ENCODE measurements around the gene MTAP.

Gene MTAP

GRCh38 chr9:21852754-21853153 is 50.3 kb downstream of the MTAP start:
- no peak for DNase-seq (ENCODE audit: low read depth)

- DNase-seq (ENCODE audit: low read depth): no peak
Measured at GRCh38 chr9:21853414-21853813, 51.0 kb downstream of the MTAP start.

GRCh38 chr9:21854119-21854518 is 51.7 kb downstream of the MTAP start:
- DNase-seq (ENCODE audit: low read depth): no peak

- DNase-seq (ENCODE audit: low read depth): peak; percentile 49
Measured at GRCh38 chr9:21854594-21854993, 52.2 kb downstream of the MTAP start.

DNA sequence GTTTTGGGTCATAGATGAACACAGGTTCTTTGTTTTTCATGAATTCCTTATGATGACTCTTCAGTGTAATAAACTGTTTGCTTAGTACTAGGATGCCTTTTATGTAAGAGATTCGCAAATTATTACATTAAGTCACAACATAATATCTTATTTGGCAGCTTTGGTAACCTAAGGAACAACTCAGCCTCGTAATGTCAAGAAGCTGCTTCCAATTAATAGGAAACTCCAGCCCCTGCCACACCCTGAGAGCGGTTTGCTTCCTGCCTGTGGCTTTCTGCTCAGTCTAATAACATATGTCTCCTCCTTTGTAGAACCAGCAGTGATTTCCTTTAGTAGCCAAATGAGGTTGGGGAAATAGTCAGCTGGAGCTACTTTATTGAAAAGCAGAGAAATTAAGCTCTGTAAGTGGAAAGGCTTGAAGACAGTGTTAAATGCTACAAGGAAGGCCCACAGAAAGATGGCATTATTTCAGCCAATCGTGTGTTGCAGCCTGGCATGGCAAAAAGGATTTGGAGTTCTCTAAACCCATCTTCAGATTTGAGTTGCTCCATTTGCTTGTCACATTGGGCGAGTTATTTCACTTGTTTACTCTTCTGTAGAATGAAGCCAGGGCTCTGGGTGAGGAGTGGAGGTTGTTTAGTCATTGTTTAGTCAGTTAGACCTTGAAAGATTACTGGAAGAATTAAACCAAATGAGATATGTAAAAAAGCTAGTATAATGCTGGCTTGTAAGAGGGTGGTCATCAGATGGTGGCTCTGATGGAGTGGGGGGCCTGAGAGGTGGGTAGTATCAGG is 54.1 kb downstream of the MTAP start:
- peak; percentile 77 for DNase-seq (ENCODE audit: low read depth)

GRCh38 chr9:21862871-21863270 is 60.4 kb downstream of the MTAP start:
- DNase-seq (ENCODE audit: low read depth): no peak

DNA sequence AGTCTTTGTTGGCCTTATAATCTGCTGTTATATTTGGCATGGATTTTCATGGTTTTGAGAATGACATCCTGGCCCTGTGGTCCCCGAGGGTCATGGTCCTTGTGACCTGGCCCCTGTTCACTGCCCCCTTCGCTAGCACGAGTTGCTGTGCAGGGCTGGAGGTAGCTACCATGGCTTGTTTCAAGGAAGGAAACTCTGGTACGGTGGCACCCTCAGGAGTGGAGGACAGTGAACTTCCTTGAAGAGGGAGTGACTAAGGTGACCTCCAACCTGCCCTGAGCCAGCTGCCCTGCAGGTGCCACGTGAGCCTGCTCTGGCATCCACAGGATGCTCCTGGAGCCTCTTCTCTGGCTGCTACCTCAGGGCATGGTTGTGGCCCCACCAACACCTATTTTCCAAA is 62.1 kb downstream of the MTAP start:
- no peak for DNase-seq (ENCODE audit: low read depth)

- no peak for DNase-seq (ENCODE audit: low read depth)
Measured at GRCh38 chr9:21866302-21866701, 63.9 kb downstream of the MTAP start.

DNA sequence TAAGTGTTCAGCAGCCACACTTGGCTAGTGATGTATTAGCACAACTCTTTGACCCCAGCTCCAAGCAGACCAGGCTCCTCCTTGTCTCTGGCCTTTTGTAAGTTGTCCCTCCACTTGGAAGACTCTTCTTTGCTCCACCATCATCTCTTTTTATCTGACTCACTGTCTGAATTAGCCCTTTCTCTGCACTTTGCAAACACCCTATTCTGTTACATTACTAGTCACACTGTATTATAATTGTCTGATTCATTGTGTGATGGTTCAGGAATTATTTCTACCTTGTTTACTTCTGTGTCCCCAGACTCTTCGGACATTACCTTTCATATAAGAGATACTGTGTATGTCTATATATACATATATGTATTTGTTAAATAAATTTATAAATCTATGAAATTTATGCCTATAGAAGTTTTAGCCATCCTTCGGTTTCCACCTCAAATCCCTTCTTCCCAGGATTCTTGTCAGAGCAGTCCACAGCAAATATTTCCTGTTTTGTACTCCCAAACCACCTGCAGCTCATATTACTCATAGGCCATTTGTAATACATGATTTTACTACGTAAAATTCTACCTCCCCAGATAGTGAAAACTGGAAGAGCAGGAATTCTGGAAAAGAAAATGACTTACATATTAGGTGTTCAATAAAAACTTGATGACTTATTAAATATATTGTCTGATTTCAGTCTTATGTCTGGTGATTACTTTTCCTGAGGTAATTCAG is 69.0 kb downstream of the MTAP start:
- no peak for DNase-seq (ENCODE audit: low read depth)

DNA sequence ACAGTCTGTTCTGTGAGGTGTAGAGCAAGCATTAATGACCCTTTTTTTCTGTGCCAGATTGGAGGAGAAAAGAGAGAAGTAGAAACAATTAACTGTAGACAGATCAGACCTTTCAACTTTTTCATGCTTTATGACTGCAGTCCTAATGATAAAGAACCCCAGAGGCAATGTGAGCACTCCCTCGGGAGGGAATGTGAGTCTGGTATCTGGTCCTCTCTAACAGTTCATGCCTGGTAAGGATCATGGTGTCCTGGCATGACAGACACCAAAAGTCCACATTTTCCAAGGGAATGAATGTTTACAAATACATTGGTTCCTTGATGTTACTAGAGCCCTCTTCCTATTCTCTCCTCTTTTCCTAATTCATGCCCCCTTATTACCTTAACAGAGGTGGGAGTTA is 70.3 kb downstream of the MTAP start:
- DNase-seq (ENCODE audit: low read depth): no peak

DNA sequence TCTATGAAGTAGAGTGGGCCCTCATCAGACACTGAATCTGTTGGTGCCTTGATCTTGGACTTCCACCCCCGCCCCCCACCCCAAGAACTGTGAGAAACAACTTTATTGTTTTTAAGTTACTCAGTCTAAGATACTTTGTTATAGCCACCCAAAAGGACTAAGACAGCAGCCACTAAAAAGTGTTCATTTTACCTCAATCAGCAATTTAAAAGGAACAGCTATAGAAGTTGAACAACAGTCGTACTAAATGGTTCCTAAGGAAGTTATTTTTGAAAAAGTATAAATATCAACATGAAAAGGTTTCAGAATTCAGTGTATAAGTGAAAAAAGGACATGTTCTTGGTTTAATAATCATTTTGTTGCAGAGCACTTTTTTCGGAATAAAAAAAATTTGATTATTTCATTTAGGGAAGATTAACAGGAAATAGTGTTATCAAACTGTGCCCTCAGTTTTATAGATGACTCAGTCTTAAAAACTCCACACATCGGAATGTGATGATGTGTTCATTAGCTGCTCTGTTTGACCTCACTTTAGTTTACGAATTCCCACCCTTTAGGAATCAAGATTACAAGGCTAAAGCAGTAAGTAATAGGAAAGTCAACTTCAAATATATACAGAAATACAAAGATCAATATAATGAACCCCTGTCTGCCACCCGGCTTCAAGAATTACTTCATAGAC is 71.2 kb downstream of the MTAP start:
- no peak for DNase-seq (ENCODE audit: low read depth)

DNA sequence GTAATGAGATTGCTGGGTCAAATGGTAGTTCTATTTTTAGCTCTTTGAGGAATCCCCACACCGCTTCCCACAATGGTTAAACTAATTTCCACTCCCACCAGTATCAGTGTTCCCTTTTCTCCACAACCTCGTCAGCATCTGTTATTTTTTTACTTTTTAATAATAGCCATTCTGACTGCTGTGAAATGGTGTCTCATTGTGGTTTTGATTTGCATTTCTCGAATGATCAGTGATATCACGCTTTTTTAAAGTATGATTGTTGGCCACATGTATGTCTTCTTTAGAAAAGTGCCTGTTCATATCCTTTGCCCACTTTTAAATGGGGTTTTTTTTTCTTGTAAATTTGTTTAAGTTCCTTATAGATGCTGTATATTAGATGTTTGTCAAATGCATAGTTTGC is 73.5 kb downstream of the MTAP start:
- DNase-seq (ENCODE audit: low read depth): no peak

DNA sequence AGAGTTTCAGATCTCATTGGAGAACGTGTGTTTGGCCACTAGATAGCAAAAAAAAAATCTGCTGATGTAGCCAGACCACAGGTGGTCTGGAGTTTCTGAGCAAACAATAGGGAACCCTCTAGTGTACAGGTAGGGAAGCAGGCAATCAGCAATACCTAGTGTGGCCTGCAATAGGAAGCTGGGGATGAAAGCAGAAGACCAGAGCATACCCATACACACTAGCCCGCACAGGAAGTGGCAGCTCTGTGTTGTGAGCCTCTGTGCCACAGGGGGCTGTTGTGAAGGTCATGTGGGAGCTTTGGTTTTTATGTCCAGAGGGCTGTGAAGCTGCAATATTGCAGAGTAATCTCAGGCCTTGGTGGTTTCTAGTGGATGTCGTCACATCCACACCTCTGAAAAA is 81.2 kb downstream of the MTAP start:
- no peak for DNase-seq (ENCODE audit: low read depth)

- DNase-seq (ENCODE audit: low read depth): no peak
Measured at GRCh38 chr9:21889673-21890072, 87.2 kb downstream of the MTAP start.

GRCh38 chr9:21890696-21891095 is 88.3 kb downstream of the MTAP start:
- no peak for DNase-seq (ENCODE audit: low read depth)

DNA sequence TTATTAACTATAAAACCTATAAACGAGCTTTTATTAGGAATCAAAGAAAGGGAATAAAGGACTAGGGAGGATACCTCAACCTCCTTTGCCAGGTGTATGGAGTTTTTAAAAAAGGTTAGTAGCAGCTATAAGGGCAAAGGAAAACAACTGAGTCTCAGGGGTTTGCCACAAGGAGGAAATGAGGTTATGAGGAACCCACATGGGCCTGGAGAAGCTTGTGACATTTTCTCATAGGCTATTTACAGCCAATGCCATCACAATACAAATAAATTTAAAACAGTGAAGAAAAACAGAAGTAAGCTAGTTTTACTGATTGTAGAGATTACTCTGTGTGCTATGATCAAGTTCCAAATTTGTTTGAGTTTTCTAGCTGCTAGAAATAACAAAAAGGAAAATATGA is 99.1 kb downstream of the MTAP start:
- DNase-seq (ENCODE audit: low read depth): no peak

DNA sequence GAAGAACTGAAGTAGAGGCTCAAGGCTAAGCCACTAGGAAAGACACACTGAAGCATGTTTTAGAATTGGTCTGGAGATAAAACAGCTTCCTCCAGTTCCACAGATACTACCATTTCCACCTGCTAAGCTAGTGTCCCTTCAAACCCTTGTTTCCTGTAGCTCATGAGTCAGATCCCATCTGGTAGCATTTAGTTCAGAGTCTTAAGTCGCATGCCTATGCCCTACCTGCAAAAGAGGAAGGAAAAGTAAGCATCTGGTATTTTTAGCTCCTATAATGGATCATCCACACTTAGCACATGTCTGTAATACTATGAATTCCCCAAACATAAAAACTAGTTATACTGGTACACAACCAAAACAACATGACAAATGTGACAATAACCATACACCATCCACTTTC is 99.7 kb downstream of the MTAP start:
- DNase-seq (ENCODE audit: low read depth): no peak

DNA sequence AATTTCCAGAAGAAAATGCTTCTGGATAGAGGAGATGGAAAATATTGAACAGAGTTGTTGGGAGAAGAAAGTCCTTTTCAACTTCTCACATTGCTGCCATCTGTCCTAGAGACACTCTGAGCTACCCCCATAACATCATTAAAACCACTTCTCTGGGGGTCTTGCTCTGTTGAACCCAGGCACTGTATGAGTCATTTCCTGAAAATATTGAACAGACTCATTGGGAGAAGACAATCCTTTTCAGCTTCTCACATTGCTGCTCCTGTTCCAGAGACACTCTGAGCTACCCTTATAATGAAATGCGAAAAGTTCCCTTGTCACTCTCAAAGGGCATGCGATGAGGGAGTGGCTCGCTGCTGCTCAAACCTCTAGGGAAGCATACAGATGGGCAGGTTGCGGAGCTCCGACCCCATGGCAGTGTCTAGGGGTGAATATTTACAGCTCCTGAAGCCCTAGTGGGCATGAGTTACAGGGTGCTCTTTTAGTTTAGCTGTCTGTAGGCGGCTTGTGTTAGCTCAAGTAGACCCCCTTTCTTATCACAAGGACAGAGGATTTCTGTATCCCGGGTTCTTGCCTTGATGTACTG is 101.0 kb downstream of the MTAP start:
- no peak for DNase-seq (ENCODE audit: low read depth)

DNA sequence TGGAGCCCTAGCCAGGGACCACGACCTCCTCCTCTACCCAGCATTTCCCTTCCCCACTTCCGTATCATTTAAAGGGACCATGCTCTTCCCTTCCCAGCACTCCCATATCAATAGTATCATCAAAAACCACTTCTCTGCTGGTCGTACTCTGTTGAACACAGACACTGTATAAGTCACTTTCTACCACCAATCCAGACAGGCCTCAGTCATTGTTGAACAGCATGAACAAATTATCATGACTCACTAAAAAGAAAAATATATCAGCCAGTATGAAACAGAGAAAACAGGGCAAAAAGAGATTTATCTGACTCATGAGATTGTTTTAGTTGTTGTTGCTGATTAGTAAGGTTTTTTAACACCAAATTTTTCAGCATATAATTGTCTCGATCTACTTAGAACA is 101.9 kb downstream of the MTAP start:
- peak; percentile 16 for DNase-seq (ENCODE audit: low read depth)

DNA sequence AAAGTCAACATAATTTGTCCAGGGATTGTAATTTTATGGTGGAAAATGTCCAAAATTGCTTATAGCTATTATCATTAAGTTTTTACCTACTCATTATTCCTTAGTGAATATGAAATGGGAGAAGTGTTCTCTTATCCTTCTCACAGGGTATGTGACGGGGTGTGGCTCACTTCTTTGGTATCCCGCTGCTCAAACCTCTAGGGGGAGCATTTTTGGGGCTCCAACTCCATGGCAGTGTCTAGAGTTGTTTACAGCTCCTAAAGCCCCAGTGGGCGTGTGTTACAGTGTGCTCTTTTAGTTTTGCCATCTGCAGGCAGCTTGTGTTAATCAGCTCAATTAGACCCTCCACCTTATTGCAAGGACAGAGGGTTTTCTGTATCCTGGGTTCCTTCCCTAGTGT is 102.3 kb downstream of the MTAP start:
- no peak for DNase-seq (ENCODE audit: low read depth)

DNA sequence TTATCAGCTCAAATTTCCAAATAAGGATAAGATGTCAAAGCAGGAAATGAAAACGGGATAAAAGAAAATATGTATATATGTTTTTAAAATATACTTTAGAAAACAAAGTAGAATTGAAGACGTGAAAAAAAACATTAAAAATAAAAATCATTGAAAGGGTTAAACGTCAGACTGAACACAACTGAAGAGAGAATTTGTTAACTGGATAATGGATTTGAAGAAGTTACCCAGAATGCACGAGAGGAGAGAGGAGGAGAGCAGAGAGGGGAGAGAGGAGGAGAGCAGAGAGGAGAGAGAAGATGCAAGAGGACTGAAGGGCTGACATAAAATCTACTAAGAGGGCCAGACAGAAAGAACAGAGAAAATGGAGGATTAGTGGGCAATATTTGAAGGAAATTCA is 103.8 kb downstream of the MTAP start:
- no peak for DNase-seq (ENCODE audit: low read depth)

GRCh38 chr9:21906881-21907280 is 104.4 kb downstream of the MTAP start:
- peak; percentile 68 for DNase-seq (ENCODE audit: low read depth)
